Caco-2 (cell line): ENCODE results near the gene TBXT. TPM values are rescaled to one million over a fixed set of nuclear protein-coding genes. Genes with fewer than 3 reads are reported as not detected.

Experiments used
- BruUV-seq: library from RNA; stranded (reverse); fragments of 400-500 nt; replicated peaks from 2 replicates; lab custom pipeline; 2021; lab: Mats Ljungman, UMichigan
- CTCF ChIA-PET: fragments of 300-600 bp; sonication (Branson Sonifier 250); formaldehyde crosslinking; loops from one replicate; lab custom pipeline; 2022; ENCODE audit warnings: antibody characterized with exemption; lab: Charles Lee
- POLR2A ChIA-PET: fragments of 300-600 bp; sonication (Branson Sonifier 250); formaldehyde crosslinking; loops from one replicate; lab custom pipeline; 2022; ENCODE audit warnings: antibody characterized with exemption; lab: Charles Lee
- DNase-seq, 2 experiments: peaks; one replicate each; pipeline versions ENCODE4 v3.0.0 to v3.0.0-alpha.2; 2020 to 2022
- H3K27me3 ChIP-seq: replicated peaks from 2 replicates; pipeline ENCODE4 v1.6.0; 2011; ENCODE audit warnings: low read length; ENCODE audit not compliant: control insufficient read depth, insufficient read depth
- H3K36me3 ChIP-seq: 2 replicates; pipeline ENCODE4 v1.5.1; 2011; ENCODE audit warnings: low read length; ENCODE audit not compliant: control insufficient read depth, insufficient read depth
- H3K4me1 ChIP-seq: fragments of 250-450 bp; sonication (Bioruptor Pico); 2 replicates; pipeline ENCODE4 v1.5.1; 2020; ENCODE audit warnings: mild to moderate bottlenecking
- H3K4me3 ChIP-seq: 2 replicates; pipeline ENCODE4 v1.5.1; 2011; ENCODE audit warnings: low read depth, mild to moderate bottlenecking, control low read depth, low read length
- H3K9me3 ChIP-seq: fragments of 250-450 bp; sonication (Bioruptor Pico); 2 replicates; pipeline ENCODE4 v1.5.1; 2020; ENCODE audit warnings: mild to moderate bottlenecking, moderate library complexity
- H3K27ac Mint-ChIP-seq: one replicate; pipeline ENCODE4 v1.8.0; 2022; ENCODE audit warnings: mixed read lengths; ENCODE audit not compliant: unreplicated experiment
- H3K27me3 Mint-ChIP-seq: one replicate; pipeline ENCODE4 v1.8.0; 2022; ENCODE audit warnings: mixed read lengths; ENCODE audit not compliant: insufficient read depth, unreplicated experiment
- H3K36me3 Mint-ChIP-seq: one replicate; pipeline ENCODE4 v1.8.0; 2022; ENCODE audit warnings: mild to moderate bottlenecking, mixed read lengths; ENCODE audit not compliant: insufficient read depth, unreplicated experiment
- H3K4me1 Mint-ChIP-seq: one replicate; pipeline ENCODE4 v1.8.0; 2022; ENCODE audit warnings: low read depth, mixed read lengths; ENCODE audit not compliant: unreplicated experiment
- H3K4me3 Mint-ChIP-seq: one replicate; pipeline ENCODE4 v1.8.0; 2022; ENCODE audit warnings: mild to moderate bottlenecking, moderate library complexity, mixed read lengths; ENCODE audit not compliant: unreplicated experiment
- H3K9me3 Mint-ChIP-seq: one replicate; pipeline ENCODE4 v1.8.0; 2022; ENCODE audit warnings: mixed read lengths; ENCODE audit not compliant: unreplicated experiment
- CTCF ChIP-seq, 2 experiments: fragments of 200-600 bp in 1 of 2; IDR thresholded peaks; 1 replicate in 1 of 2; 2 replicates in 1 of 2; pipeline versions ENCODE4 v1.5.1 to v1.8.0; 2011 to 2022; ENCODE audit warnings: antibody characterized with exemption in 1 of 2, control low read depth in 1 of 2, inconsistent platforms in 1 of 2, low read depth in 1 of 2, low read length in 1 of 2, mild to moderate bottlenecking in 1 of 2, moderate library complexity in 1 of 2; ENCODE audit not compliant: insufficient read depth in 1 of 2, severe bottlenecking in 1 of 2, unreplicated experiment in 1 of 2
- intact Hi-C: fragments of 100-400 bp; cut with micrococcal nuclease; formaldehyde crosslinking; loops from one replicate; pipeline ENCODE4 v1.10.0; 2022; ENCODE audit not compliant: unreplicated experiment
- total RNA-seq: library from RNA; stranded (reverse); gene quantifications from 2 replicates; pipeline ENCODE4 v1.2.3, GENCODE V29; 2022

Gene TBXT
- total RNA-seq, 1 experiment from 2014 or later, result not detected

- TF ChIP-seq CTCF (IDR thresholded peaks at IDR 0.05; ENCODE audit: insufficient read depth in 1 of 2, low read depth in 1 of 2, low read length in 1 of 2, severe bottlenecking in 1 of 2, unreplicated experiment in 1 of 2), result peak; percentile 43 to 44
- H3K4me3 ChIP-seq, result no peak overlapping the region
- Mint-ChIP-seq H3K4me1 (no peaks in the 10 kb centered on the region), H3K9me3 (peaks cover 3% of the 10 kb centered on the region), H3K36me3 (no peaks in the 10 kb centered on the region), H3K27ac (no peak overlapping the region), H3K27me3 (peaks cover 2% of the 10 kb centered on the region), H3K4me3 (no peak overlapping the region)
- ChIA-PET CTCF (interaction anchor here (1.3 kb wide), 2 partner anchors 39 to 244 kb away, joined by 4 to 6 read pairs; no protein-coding TSS in a partner anchor), POLR2A (no interaction called here)
- no peak for DNase-seq
- H3K27me3 ChIP-seq, result no peaks in the 10 kb centered on the region; the same call in 1 of the 2 replicates
- H3K9me3 ChIP-seq, result no peaks in the 10 kb centered on the region
- H3K4me1 ChIP-seq, result no peaks in the 10 kb centered on the region
- H3K36me3 ChIP-seq, result no peaks in the 10 kb centered on the region
- intact Hi-C loops, result loop anchor here (1.0 to 5.0 kb wide), 2 partner anchors 120 to 243 kb away; no protein-coding TSS in a partner anchor
- no TSS peak for BruUV-seq
Measured at GRCh38 chr6:166156942-166157341, 10.7 kb downstream of the TBXT start.

- H3K9me3 Mint-ChIP-seq, result peaks cover 22% of the 10 kb centered on the region
- intact Hi-C loops, result no loop called here
Measured at GRCh38 chr6:166153966-166154365, 13.7 kb downstream of the TBXT start.

DNA sequence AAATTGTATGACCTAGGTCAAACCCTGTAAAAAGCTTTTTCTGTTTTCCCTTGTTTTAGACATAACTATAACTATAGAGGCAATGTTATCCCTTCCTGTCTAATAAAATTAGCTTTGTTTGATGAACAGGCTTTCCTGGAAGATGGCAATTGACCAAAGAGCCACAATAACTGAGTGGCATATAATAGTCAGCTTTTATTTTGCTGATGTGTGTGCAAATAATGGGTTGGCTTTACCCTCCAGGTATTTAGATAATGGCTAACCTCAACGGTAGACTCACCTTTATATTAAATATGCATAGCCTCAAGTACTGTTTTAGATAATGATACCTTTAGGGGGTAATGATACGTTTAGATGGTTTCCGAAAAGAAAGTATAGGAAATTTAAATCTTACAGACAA, 15.0 kb downstream of the TBXT start:
- intact Hi-C loops, result no loop called here
- no peak overlapping the region for H3K4me3 ChIP-seq
- DNase-seq, result no peak
- CTCF ChIA-PET, result no interaction called here
- H3K27ac Mint-ChIP-seq, result no peak overlapping the region
- no peak overlapping the region for H3K4me3 Mint-ChIP-seq
- POLR2A ChIA-PET, result no interaction called here
- H3K4me1 ChIP-seq, result no peaks in the 10 kb centered on the region
- no peak for TF ChIP-seq CTCF (IDR thresholded peaks at IDR 0.05; ENCODE audit: insufficient read depth in 1 of 2, low read depth in 1 of 2, low read length in 1 of 2, severe bottlenecking in 1 of 2, unreplicated experiment in 1 of 2)
- no peaks in the 10 kb centered on the region for H3K4me1 Mint-ChIP-seq
- H3K27me3 ChIP-seq, result no peaks in the 10 kb centered on the region
- H3K27me3 Mint-ChIP-seq, result no peaks in the 10 kb centered on the region
- no TSS peak for BruUV-seq
- H3K9me3 Mint-ChIP-seq, result peaks cover 30% of the 10 kb centered on the region
- no peaks in the 10 kb centered on the region for H3K36me3 ChIP-seq
- H3K36me3 Mint-ChIP-seq, result no peaks in the 10 kb centered on the region
- peaks cover 13% of the 10 kb centered on the region for H3K9me3 ChIP-seq

More at GRCh38 chr6:166153966-166154365, 13.7 kb downstream of the TBXT start:
- H3K27ac Mint-ChIP-seq, result no peak overlapping the region
- TF ChIP-seq CTCF (IDR thresholded peaks at IDR 0.05; ENCODE audit: insufficient read depth in 1 of 2, low read depth in 1 of 2, low read length in 1 of 2, severe bottlenecking in 1 of 2, unreplicated experiment in 1 of 2), result no peak
- no peaks in the 10 kb centered on the region; the same call in 1 of the 2 replicates for H3K27me3 ChIP-seq
- no peaks in the 10 kb centered on the region for H3K36me3 ChIP-seq
- no peak for DNase-seq
- no TSS peak for BruUV-seq
- no peak overlapping the region for H3K4me3 Mint-ChIP-seq
- peaks cover 13% of the 10 kb centered on the region for H3K9me3 ChIP-seq
- no peaks in the 10 kb centered on the region for H3K4me1 ChIP-seq
- CTCF ChIA-PET, result interaction anchor here (0.7 kb wide), 1 partner anchor 48 kb away, joined by 5 read pairs; no protein-coding TSS in a partner anchor
- H3K27me3 Mint-ChIP-seq, result peaks cover 2% of the 10 kb centered on the region
- POLR2A ChIA-PET, result no interaction called here
- H3K4me1 Mint-ChIP-seq, result no peaks in the 10 kb centered on the region
- no peak overlapping the region for H3K4me3 ChIP-seq
- H3K36me3 Mint-ChIP-seq, result no peaks in the 10 kb centered on the region
